Cerebellar cortex (tissue), 1 donor: Measurements from ENCODE around the gene LACTBL1.
"Not testable (repeated sequence)": the region's sequence is repeated elsewhere in the genome, so short reads cannot be mapped to it uniquely, and the experiment has no call there.

Experiments
- DNase-seq: peaks from one replicate; pipeline ENCODE4 v3.0.0-alpha.2; 2015; ENCODE audit warnings: low spot score

Gene LACTBL1

DNA sequence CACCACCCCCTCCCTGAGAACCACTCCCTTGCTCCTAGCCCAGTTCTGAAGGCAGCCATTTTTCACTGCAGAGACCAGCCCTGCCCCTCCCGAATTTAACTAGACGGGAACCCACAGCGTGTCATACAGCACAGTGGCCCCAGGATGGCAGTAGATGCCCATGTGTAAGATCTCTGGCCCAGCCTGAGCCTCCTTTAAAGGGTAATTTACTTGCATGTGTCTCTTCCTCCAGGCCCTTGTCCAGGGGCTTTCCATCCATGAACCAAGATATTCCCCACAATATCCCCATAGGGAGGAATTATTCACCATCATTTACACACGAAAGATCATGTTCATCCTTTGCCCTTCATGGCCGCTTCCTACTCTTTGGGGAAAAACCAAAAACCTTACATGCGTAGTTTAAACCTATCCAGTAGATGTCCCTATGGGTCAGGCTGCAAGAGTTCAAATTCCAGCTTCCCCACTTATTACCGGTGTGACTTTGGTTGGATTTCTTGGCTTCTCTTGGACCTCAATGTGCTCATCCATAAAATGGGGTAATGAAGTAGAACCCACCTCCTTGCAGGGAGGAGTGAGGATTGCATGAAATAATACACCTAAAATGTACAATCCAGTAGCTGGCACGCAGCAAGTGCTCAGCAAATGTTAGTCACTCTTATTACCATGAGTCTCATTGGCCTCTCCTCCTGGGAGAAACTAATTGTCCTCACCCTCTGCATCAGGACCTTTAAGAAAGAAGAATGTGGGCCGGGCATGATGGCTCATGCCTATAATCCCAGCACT is 4.0 kb upstream of the LACTBL1 start:
- peak; percentile 76 for DNase-seq

DNA sequence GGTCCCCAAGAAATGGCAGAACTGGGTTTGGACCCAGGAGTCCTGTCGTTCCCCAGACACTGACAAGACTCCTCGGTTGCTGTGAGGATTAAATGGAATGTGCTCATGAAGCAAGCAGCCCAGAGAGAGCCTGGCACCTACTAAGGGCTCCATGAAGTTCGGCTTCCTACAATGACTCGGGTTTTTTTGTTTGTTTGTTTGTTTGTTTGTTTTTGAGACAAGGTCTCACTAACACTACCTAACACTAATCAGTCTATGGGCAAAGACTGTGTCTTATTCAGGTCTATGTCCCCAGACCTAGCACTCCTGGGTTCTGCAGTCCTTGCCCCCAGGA is 3.4 kb upstream of the LACTBL1 start:
- no peak for DNase-seq

DNA sequence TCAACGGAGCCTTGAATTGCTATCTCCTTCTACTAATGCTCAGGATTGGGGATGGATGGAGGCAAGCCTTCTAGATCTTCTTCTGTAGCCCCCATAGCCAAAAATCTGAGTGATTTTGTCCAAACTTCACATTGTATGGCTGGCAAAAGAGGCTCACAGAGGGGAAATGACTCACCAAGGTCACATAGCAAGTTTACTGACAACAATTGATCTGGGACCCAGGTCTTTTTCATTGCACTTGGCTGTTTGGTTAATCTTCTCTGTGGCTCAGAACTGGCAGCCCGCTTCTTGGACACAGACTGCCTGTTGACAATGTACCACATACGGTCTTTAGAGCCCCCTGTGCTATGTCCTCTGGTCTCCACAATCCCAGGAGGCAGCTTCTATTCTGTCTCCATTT is 3.0 kb upstream of the LACTBL1 start:
- no peak for DNase-seq

DNA sequence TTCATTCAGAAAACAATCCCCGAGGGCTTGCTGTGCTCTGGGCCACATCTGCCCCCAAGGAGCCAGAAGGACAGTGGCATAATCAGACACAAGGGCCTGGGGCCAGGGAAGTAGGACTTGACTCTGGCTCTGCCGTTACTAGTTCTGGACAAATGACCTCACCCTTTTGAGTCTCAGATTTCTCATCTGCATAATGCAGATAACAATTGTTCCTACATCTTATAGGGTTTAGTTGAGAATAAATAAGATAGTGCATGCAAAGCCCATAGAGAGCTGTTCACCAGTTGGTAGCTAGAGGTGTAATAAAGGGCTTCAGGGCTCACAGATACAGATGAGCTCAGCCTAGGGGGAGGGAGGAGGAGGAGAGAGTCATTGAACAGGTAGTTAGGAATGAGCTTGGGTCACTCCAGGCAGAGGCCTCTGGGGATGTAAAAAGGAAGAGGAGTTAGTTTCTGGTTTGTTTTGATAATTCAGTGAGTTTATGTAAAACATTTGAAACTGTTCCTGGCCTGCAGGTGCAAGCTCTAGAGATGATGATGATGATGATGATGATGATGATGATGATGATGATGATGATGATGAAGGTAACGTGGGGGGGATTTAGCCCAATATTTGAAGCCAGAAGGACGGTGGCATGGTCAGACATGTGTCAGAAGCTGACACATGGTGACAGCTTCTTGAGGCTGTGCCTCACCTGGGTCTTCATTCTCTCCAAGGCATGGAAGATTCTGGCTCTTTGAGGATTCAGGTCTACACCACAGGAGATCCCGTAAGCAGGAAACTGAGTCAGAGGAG is 858 bp downstream of the LACTBL1 start:
- no peak for DNase-seq

DNA sequence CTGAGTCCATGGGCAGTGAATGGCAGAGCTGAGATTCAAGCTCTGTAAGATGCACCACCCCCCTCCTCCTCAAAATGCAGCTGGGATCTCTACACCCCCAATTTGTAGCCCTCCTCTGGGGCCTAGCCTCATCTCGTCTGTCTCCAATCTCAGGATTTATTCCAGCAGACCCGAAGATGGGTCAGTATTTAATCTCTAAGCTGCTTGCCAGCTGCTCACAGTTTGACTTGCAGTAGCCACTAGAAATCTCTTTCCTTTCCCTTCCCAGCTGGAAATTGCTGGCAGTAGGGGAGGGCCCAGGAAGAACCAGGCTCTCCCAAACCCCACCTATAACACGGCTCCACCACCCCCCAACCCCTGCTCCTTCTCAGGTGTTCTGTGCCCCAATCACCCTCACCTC is 1.5 kb downstream of the LACTBL1 start:
- no peak for DNase-seq

DNA sequence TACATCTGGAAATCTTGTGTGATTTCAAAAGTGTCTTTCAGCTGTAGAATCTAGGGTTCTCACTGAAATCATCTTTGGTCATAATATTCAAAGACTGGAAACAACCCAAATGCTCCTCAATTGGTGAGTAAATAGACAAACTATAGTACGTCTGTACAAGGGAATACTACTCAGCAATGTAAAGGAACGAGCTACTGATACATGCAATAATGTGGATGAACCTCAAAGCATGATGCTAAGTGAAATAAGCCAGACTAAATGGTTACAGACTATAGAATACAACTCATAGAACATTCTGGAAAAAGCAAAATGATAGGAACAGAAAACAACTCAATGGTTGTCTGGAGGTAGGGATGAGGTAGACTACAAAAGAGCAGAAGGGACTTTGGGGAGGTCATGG is 2.6 kb downstream of the LACTBL1 start:
- DNase-seq, result no peak

DNA sequence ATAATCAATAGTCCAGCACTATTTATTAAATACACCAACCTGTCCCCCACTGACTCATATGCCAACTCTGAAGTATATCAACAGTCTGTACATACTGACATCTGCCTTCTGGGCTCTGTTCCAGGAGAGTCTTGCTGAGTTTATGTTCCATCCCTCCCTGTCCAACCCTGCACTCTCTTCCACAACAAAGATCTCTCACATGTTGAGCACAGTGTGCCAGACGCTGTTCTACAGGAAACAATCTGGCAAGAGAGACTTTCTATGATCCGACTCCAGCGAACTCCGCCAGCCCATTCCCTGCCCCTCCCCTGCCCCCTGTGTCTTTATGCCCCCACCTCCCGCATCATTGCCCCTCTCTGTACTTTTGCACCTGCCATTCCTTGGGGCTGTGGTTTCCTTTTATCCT is 3.4 kb downstream of the LACTBL1 start:
- no peak for DNase-seq

DNA sequence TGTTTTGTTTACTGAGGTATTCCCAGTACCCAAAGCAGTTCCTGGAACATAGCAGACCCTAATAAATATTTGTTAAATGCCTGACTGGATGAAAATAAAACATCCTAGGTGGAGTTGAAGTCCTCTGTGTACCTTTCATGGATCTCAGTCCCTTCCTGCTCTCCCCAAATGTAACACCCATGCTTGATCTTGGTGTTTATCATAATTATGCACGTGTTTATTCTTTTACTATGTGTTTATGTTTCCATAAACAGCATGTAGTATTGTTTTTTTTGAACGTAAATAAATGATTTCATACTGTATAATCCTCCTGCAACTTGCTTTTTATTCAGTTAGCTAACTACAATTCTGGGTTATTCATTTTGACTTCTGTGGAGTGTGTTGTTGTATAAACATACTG is 4.8 kb downstream of the LACTBL1 start:
- no peak for DNase-seq

DNA sequence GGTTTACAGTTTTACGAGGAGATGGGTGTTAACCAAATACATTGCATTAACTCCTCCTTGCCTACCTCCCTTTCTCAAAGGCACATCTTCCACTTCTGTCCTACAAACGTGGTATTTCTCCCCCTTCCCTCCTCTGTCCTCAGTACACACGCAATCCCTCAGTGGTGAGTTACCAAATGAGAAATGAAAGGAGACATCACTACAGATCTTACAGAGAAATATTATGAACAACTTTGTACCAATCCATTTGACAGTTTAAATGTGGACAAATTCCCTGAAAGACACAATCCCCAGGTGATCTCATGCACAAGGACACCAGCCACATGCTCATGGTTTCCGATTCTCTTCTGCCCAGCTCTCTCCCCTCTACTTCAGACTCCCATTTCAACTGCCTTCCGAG is 6.4 kb downstream of the LACTBL1 start:
- no peak for DNase-seq

DNA sequence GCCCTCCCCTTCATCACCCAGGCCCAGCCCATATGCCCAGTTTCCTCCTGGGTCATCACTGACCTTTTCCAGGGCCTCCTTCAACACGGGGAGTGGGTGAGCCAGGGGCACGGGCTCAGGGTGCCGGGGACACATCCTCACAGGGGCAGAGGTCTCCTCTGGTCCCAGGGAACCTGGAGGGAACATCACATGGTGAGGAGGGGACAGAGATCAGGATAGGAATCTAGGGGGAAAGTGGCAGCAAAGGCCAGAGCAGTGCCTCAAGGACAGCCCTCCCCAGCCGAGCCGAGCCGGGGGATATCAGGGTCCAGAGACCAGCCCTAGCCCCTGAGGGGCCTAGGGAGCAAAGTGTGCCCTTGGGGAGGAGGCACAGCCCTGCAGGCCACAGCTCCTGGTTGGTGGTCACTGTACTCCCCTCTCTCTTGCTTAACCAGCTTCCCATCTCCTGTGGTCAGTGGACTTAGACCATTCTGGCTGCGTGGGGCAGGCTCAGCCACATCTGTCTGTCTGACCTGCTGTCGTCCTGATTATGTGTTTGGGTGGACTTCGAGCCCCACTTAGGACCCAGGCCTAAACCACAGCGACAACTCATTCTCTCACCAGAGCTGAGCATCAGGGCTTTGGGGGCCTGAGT is 9.5 kb downstream of the LACTBL1 start:
- no peak for DNase-seq

DNA sequence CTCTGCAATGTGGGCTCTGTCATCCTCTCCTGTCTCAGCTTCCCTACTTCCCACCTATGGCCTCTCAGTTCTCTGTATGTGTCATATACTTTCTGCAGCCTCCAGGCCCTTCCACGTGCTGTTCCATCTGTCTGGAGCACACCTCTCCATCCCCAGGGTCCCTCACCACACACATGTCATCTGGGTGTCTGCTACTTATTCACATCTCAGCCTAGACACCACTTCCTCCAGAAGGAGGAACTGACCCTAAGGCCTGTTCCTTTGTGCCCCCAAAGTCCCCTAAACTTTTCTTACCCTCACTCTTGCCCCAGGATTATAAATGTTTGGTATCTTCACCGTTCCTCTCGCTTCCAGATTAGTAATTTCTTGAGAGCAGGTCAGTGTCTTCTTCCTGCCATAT is 10.1 kb downstream of the LACTBL1 start:
- DNase-seq, result no peak

DNA sequence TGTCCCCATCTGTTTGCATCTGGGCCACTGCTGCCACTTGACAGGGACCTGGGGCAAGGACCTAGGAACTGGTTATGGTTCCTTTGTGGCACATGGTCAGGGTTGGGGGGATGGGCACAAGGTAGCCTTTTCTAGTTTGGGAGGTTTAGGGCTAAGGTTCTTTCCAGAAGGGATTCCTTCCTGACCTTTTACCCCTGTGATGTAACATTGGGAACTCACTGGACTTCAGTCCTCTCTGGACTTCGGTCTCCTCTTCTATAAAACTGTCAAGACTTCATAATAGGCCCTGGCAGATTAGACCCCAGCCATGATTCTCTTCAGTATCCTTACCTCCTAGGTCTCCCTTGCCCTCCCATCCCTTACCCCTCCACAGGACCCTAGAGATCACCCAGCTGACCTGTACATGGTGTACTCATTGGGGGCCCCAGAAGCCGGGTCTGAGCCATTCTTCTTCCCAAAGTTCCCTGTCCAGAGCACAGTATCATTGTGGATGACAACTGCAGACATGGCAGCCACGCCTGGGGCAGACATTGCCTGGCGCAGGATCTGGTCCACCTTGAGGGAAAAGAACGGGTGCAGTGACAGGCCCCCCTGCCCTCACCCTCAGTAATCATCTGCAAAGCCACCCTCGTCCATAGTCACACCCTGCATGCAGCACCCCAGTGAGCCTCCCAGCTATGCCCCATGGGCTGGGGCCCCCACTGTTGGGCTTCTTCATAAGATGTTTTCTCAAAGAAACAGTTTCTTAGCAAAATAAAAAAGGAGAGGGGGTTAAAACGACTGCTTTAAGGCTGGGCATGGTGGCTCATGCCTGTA is 12.9 kb downstream of the LACTBL1 start:
- no peak for DNase-seq

DNA sequence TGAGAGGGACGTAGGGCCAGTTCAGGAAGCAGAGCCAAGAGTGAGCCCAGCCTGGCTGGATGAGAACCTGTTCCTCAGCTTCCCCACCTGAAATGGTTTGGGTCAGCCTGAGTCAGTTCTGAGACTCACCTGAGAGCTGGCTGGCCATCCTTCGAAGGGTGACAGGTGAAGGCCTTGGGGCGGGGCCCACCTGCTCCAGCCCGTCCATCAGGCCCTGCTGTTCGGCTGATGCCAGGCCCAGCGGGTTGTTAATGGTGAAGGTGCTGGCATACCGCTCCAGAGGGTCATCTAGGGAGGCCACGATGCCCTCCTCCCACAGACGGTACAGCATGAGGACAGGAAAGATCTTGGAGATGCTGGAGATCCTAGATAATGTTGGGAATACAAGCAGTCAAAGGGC is 14.1 kb downstream of the LACTBL1 start:
- DNase-seq, result no peak

DNA sequence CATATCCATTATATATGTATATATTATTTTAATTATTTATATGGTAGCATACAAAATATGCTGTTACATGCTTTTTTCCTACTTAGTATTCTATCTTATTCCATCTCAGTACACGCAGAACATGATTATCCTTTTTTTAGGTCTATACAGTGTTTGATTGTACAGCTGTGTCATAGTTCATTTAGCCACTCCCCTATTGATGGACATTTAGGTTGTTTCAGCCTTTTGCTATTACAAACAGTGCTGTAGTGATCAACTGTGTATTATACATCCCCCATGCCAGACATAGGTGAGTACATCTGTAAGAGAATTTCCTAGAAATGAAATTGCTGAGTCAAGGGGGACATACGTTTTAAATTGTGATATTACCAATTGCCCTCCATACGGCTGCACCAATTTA is 15.6 kb downstream of the LACTBL1 start:
- DNase-seq, result no peak

DNA sequence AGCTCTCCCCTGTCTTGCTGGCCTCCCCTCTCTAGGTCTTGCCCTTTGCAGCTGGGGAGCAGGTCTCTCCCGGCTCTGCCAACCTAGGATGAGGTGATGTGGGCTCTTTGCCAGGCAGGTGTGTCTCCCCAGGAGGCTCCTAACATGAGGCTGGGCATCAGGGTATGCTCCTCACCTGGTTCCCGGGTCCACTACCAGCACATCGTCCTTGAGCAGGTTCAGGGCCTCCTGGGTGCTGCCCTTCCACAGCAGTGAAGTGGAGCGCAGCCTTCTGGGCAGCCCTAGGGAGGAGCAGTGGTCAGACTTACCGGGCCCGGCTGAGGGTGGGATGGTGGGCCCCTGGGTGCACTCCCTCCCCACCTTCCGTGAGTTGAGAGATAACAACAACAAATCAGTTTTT is 17.5 kb downstream of the LACTBL1 start:
- no peak for DNase-seq

DNA sequence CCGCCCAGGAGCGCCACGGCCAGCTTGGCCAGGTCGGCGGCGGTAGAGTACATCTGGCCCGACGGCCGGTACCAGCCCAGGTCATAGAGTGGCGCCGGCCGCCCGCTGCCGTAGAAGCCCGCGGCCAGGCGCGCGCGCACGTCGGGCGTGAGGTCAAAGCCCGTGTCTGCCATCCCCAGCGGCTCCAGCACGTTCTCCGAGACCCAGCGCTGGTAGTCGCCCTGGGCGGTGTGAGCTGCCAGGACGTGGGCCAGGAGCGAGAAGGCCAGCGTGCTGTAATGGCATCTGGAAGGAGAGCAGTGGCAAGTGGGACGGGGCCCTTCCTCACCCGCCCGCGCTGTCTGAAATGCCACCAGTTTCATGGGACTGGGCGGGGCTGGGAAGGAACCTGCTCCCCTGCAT is 18.9 kb downstream of the LACTBL1 start:
- no peak for DNase-seq

DNA sequence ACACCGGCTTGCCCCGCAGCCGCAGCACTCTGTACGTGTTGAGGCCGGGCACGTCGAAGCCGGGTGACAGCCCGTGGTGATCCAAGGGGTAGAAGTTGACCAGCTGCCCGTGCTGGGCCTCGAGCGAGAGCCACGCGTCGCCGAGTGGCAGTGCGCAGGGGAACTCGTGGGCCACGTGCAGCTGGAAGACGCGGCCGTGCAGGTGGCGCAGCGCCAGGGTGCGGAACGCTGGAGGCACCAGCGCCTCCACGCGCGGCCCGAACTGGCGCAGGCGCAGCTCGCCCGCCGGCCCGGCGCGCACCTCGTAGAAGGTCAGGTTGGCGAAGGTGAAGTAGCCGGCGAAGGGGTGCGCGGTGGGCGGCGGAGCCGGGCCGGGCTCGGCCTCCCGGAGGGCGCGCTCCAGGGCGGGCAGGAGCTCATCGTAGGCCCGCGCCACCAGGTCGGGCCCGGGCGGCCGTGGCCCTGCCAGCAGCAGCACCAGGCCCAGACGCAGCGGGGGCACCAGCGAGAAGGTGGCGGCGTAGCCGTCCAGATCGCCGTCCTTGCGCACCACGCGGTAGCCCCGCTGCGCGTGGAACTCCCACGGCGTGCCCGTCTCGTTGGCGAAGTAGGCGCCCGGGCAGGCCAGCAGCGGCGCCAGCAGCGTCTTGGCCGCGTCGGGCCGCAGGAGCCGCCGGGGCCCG is 19.5 kb downstream of the LACTBL1 start:
- no peak for DNase-seq

DNA sequence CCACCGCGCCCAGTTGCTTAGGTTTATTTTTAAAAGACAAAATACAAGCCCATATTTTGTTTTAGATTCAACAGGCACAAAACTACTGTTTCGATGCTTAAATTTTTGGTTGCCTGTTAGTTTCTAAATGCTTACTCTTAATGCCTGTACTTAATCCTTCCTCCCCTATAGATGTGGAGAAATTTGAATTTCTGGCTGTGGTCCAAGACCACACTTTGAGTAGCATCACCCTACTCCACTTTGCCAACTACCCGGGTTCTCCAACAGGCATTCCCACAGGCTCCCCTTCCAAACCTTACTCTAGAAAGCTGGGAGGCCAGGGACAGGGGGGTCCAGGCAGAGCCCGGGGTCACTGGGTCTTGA is 20.0 kb downstream of the LACTBL1 start:
- DNase-seq, result no peak

DNA sequence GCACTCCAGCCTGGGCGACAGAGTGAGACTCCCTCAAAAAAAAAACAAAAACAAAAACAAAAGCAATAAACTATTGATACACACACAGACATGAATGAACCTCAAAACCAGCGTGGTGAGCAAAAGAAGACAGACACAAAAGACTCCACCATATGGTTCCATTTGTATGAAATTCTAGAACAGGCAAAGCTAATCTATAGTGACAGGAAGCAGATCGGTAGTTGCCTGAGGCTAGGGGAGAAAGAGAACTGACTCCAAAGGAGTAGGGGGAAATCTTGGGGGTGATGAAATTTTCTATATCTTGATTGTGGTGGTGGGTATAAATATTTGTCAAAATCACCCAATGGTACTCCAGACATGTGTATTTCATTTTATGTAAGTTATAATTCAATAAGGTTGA is 20.9 kb downstream of the LACTBL1 start:
- no peak for DNase-seq

DNA sequence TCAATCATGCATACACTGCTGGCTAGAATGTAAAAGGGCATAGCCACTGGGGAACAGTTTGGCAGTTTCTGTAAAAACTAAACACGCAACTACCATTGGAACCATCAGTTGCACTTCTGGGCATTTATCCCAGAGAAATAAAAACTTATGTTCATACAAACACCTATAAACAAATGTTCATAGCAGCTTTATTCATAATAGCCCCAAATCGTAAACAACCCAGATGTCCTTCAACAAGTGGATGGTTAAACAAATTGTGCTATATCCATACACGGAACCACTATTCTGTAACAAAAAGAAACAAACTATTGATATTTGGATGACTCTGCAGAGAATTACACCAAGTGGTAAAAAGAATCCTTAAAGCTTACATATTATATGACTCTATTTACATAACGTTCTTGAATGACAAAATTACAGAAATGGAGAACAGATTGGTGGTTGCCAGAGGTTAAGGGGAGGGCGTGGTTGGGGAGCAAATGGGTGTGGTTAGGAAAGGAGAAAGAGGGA is 22.8 kb downstream of the LACTBL1 start:
- no peak for DNase-seq

DNA sequence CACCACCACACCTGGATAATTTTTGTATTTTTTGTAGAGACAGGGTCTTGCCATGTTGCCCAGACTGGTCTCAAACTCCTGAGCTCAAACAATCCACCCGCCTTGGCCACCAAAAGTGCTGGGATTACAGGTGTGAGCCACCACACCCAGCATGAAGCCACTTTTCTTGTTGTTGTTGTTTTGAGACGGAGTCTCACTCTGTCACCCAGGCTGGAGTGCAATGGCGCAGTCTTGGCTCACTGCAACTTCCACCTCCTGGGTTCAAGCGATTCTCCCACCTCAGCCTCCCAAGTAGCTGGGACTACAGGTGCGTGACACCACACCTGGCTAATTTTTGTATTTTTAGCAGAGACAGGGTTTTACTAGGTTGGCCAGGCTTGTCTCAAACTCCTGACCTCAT is 27.5 kb downstream of the LACTBL1 start:
- DNase-seq, result not testable (repeated sequence)
